SK-N-MC (cell line): ENCODE measurements around the gene C19orf81.

Experiments
- EZH2 ChIP-seq: fragments of 200-600 bp; sonication (generic); IDR thresholded peaks from one replicate; pipeline ENCODE4 v1.6.1; 2017; ENCODE audit warnings: antibody characterized with exemption
- POLR2AphosphoS5 ChIP-seq: IDR thresholded peaks from 2 replicates; pipeline ENCODE4 v1.6.1; 2012; ENCODE audit warnings: mild to moderate bottlenecking, low read depth, low read length, borderline replicate concordance

GRCh38 chr19:50602496-50602895, 46.7 kb upstream of the C19orf81 start:
- TF ChIP-seq EZH2: no peak
- TF ChIP-seq POLR2AphosphoS5: no peak
